ENCODE measurements around the gene TRIM63. TPM values are rescaled to one million over a fixed set of nuclear protein-coding genes. Genes with fewer than 3 reads are reported as not detected.

Gene TRIM63
- total and polyA plus RNA-seq, 2 donors (not counting 1 experiment from before 2014, with no cell fraction given), result not detected

GRCh38 chr1:26069941-26070295, 2.5 kb upstream of the TRIM63 start:
- no peaks in the 10 kb centered on the region for H3K36me3 ChIP-seq (replicated peaks in 1 of 2; ENCODE audit: control extremely low read depth in 1 of 2, control insufficient read depth in 1 of 2, extremely low read depth in 1 of 2, insufficient read depth in 2 of 2, low read length in 1 of 2)
- ChIA-PET POLR2A (no interaction called here), CTCF (no interaction called here)
- no peaks in the 10 kb centered on the region for H3K4me1 ChIP-seq (ENCODE audit: control insufficient read depth in 2 of 2, insufficient read depth in 2 of 2, low read length in 2 of 2)
- WGBS (ENCODE audit: insufficient coverage), result no CpG with 5 or more reads among the region's 1 CpG
- H3K79me2 ChIP-seq (ENCODE audit: control insufficient read depth, insufficient read depth, low read length), result no peaks in the 10 kb centered on the region
- peaks cover 0 to 3% (median 0%) of the 10 kb centered on the region in 4 experiments for H3K27me3 ChIP-seq (replicated peaks in 1 of 4; ENCODE audit: control extremely low read depth in 1 of 4, control insufficient read depth in 3 of 4, insufficient read depth in 4 of 4, low read length in 3 of 4)
- Mint-ChIP-seq H3K4me1 (no peaks in the 10 kb centered on the region), H3K4me3 (no peak overlapping the region), H3K27me3 (peaks cover 27% of the 10 kb centered on the region), H3K27ac (no peak overlapping the region), H3K9me3 (ENCODE audit: insufficient read depth) (no peaks in the 10 kb centered on the region)
- no peaks in the 10 kb centered on the region for H4K20me1 ChIP-seq (ENCODE audit: control insufficient read depth, insufficient read depth, low read length, poor library complexity, severe bottlenecking)
- DNase-seq (no peak), ATAC-seq (ENCODE audit: low read depth) (no peak)
- H3K4me2 ChIP-seq (replicated peaks; ENCODE audit: low read depth, low read length, poor library complexity, severe bottlenecking), result no peak overlapping the region
- H3K4me3 ChIP-seq (ENCODE audit: control extremely low read depth in 1 of 5, extremely low read depth in 1 of 5, insufficient read depth in 1 of 5, low read depth in 2 of 5, low read length in 4 of 5), result no peak overlapping the region
- no peak overlapping the region for H2AFZ ChIP-seq (ENCODE audit: insufficient read depth, low read depth, low read length, poor library complexity, severe bottlenecking)
- H3K9me3 ChIP-seq (ENCODE audit: control extremely low read depth in 1 of 3, control insufficient read depth in 2 of 3, insufficient read depth in 1 of 3, low read length in 2 of 3), result no peaks in the 10 kb centered on the region
- no peak overlapping the region for H3K9ac ChIP-seq (ENCODE audit: low read length)
- no peak for TF ChIP-seq CTCF (IDR thresholded peaks at IDR 0.05)
- intact Hi-C loops (cut with micrococcal nuclease), result no loop called here
- no peak overlapping the region for H3K27ac ChIP-seq (ENCODE audit: low read length in 2 of 2)

- no peak overlapping the region for H2AFZ ChIP-seq (ENCODE audit: insufficient read depth, low read depth, low read length, poor library complexity, severe bottlenecking)
- Mint-ChIP-seq H3K9me3 (ENCODE audit: insufficient read depth) (no peaks in the 10 kb centered on the region), H3K4me1 (no peaks in the 10 kb centered on the region), H3K27ac (no peak overlapping the region), H3K27me3 (peaks cover 27% of the 10 kb centered on the region), H3K4me3 (no peak overlapping the region)
- H3K27ac ChIP-seq (ENCODE audit: low read length in 2 of 2), result no peak overlapping the region
- 83% methylated on average over 3 of the region's 4 CpGs for WGBS (ENCODE audit: insufficient coverage)
- H3K9ac ChIP-seq (ENCODE audit: low read length), result no peak overlapping the region
- ATAC-seq (ENCODE audit: low read depth), result no peak
- H3K4me2 ChIP-seq (replicated peaks; ENCODE audit: low read depth, low read length, poor library complexity, severe bottlenecking), result no peak overlapping the region
- DNase-seq, result no peak
- no peaks in the 10 kb centered on the region for H3K9me3 ChIP-seq (ENCODE audit: control extremely low read depth in 1 of 3, control insufficient read depth in 2 of 3, insufficient read depth in 1 of 3, low read length in 2 of 3)
- no peaks in the 10 kb centered on the region for H3K36me3 ChIP-seq (replicated peaks in 1 of 2; ENCODE audit: control extremely low read depth in 1 of 2, control insufficient read depth in 1 of 2, extremely low read depth in 1 of 2, insufficient read depth in 2 of 2, low read length in 1 of 2)
- intact Hi-C loops (cut with micrococcal nuclease), result no loop called here
- no peak for TF ChIP-seq EZH2 (IDR thresholded peaks at IDR 0.05; ENCODE audit: borderline replicate concordance, insufficient read depth, low read depth, low read length, poor library complexity, severe bottlenecking)
- no peak for TF ChIP-seq CTCF (IDR thresholded peaks at IDR 0.05)
- POLR2A ChIA-PET, result no interaction called here
- H3K79me2 ChIP-seq (ENCODE audit: control insufficient read depth, insufficient read depth, low read length), result no peaks in the 10 kb centered on the region
- no peak overlapping the region for H3K4me3 ChIP-seq (ENCODE audit: control extremely low read depth in 1 of 5, extremely low read depth in 1 of 5, insufficient read depth in 1 of 5, low read depth in 2 of 5, low read length in 4 of 5)
- no peaks in the 10 kb centered on the region for H4K20me1 ChIP-seq (ENCODE audit: control insufficient read depth, insufficient read depth, low read length, poor library complexity, severe bottlenecking)
- CTCF ChIA-PET, result no interaction called here
- no peaks in the 10 kb centered on the region for H3K4me1 ChIP-seq (ENCODE audit: control insufficient read depth in 2 of 2, insufficient read depth in 2 of 2, low read length in 2 of 2)
- H3K27me3 ChIP-seq (replicated peaks in 1 of 4; ENCODE audit: control extremely low read depth in 1 of 4, control insufficient read depth in 3 of 4, insufficient read depth in 4 of 4, low read length in 3 of 4), result no peaks in the 10 kb centered on the region
These were observed 573 bp downstream of the TRIM63 start for GRCh38 chr1:26066857-26067256.

All from B cell (primary cell).